ENCODE data around the gene AGR2. TPM values are rescaled to one million over a fixed set of nuclear protein-coding genes. Genes with fewer than 3 reads are reported as not detected.

AGR2 gene
- total RNA-seq, 2 experiments from 2014 or later, result not detected

DNA sequence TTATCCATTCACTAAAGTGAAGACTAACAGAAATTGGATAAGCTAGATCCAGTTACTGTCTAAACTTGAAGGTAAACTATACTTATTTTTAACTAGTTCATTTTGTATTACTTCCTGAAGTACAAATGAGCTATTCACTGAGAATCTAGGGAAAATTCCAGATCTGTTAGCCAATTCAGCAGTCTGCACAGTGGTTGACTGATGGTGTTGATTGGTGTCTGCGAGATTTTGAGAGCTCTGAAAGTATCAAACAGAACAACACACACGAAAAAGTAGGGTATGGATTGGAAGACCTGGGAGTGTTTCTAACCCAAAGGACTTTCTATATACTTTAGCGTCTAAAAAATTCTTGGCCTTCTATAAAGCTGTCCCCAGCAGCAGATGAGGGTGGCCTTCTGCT lies 33.6 kb upstream of the AGR2 start:
- Histone ChIP-seq H3K36me3 (ENCODE audit: insufficient read depth, low read length) (no peaks in the 10 kb centered on the region), H3K27ac (ENCODE audit: low read depth in 1 of 2, low read length in 2 of 2) (no peak overlapping the region), H3K27me3 (ENCODE audit: control insufficient read depth in 1 of 2, insufficient read depth in 2 of 2, low read length in 2 of 2) (no peaks in the 10 kb centered on the region), H3K9me3 (ENCODE audit: control insufficient read depth in 1 of 2, insufficient read depth in 1 of 2, low read length in 2 of 2) (no peaks in the 10 kb centered on the region), H3K4me1 (ENCODE audit: insufficient read depth, low read length) (no peaks in the 10 kb centered on the region), H3K4me3 (ENCODE audit: low read length) (no peak overlapping the region)
- no peaks in the 10 kb centered on the region for H3K9me3 Mint-ChIP-seq
- H3K27me3 Mint-ChIP-seq, result no peaks in the 10 kb centered on the region
- ChIA-PET CTCF (no interaction called here), POLR2A (no interaction called here)
- ATAC-seq (ENCODE audit: poor library complexity) (no peak), DNase-seq (no peak)
- H3K4me1 Mint-ChIP-seq (ENCODE audit: low read depth), result no peaks in the 10 kb centered on the region
- no peak for TF ChIP-seq CTCF (IDR thresholded peaks at IDR 0.05)
- no peaks in the 10 kb centered on the region for H3K36me3 Mint-ChIP-seq (ENCODE audit: low read depth)
- intact Hi-C loops (cut with DNase I, micrococcal nuclease), result no loop called here
- no peak overlapping the region for H3K4me3 Mint-ChIP-seq
- no peak overlapping the region for H3K27ac Mint-ChIP-seq

DNA sequence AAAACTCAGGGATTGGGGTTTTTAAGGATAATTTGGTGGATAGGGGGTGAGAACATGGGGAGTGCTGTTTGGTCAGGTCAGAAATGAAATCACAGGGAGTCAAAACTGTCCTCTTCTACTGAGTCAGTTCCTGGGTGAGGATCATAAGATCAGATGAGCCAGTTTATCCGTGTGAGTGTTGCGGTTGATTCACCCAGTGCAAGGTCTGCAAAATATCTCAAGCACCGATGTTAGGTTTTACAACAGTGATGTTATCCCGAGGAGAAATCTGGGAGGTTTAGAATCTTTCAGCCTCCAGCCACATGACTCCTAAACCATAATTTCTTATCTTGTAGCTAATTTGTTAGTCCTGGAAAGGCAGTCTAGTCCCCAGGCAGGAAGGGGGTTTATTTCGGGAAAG lies 31.7 kb upstream of the AGR2 start:
- Mint-ChIP-seq H3K9me3 (no peaks in the 10 kb centered on the region), H3K4me3 (no peak overlapping the region), H3K36me3 (ENCODE audit: low read depth) (no peaks in the 10 kb centered on the region), H3K27me3 (no peaks in the 10 kb centered on the region), H3K4me1 (ENCODE audit: low read depth) (no peaks in the 10 kb centered on the region), H3K27ac (no peak overlapping the region)
- DNase-seq, result no peak
- no peak for ATAC-seq (ENCODE audit: poor library complexity)
- H3K4me3 ChIP-seq (ENCODE audit: low read length), result no peak overlapping the region
- H3K4me1 ChIP-seq (ENCODE audit: insufficient read depth, low read length), result no peaks in the 10 kb centered on the region
- ChIA-PET CTCF (no interaction called here), POLR2A (no interaction called here)
- H3K27me3 ChIP-seq (ENCODE audit: control insufficient read depth in 1 of 2, insufficient read depth in 2 of 2, low read length in 2 of 2), result no peaks in the 10 kb centered on the region
- H3K9me3 ChIP-seq (ENCODE audit: control insufficient read depth in 1 of 2, insufficient read depth in 1 of 2, low read length in 2 of 2), result no peaks in the 10 kb centered on the region
- H3K27ac ChIP-seq (ENCODE audit: low read depth in 1 of 2, low read length in 2 of 2), result no peak overlapping the region
- no peaks in the 10 kb centered on the region for H3K36me3 ChIP-seq (ENCODE audit: insufficient read depth, low read length)
- intact Hi-C loops (cut with DNase I, micrococcal nuclease), result no loop called here
- TF ChIP-seq CTCF (IDR thresholded peaks at IDR 0.05), result no peak

- no peaks in the 10 kb centered on the region for H3K9me3 ChIP-seq (ENCODE audit: control insufficient read depth in 1 of 2, insufficient read depth in 1 of 2, low read length in 2 of 2)
- H3K4me3 ChIP-seq (ENCODE audit: low read length), result no peak overlapping the region
- ATAC-seq (ENCODE audit: poor library complexity) (no peak), DNase-seq (no peak)
- ChIA-PET POLR2A (no interaction called here), CTCF (no interaction called here)
- no peaks in the 10 kb centered on the region for H3K4me1 ChIP-seq (ENCODE audit: insufficient read depth, low read length)
- H3K27me3 ChIP-seq (ENCODE audit: control insufficient read depth in 1 of 2, insufficient read depth in 2 of 2, low read length in 2 of 2), result no peaks in the 10 kb centered on the region
- no peaks in the 10 kb centered on the region for H3K4me1 Mint-ChIP-seq (ENCODE audit: low read depth)
- TF ChIP-seq CTCF (IDR thresholded peaks at IDR 0.05), result no peak
- intact Hi-C loops (cut with DNase I, micrococcal nuclease), result no loop called here
- H3K27me3 Mint-ChIP-seq, result no peaks in the 10 kb centered on the region
- H3K4me3 Mint-ChIP-seq, result no peak overlapping the region
- H3K27ac ChIP-seq (ENCODE audit: low read depth in 1 of 2, low read length in 2 of 2), result no peak overlapping the region
- peaks cover 4% of the 10 kb centered on the region for H3K9me3 Mint-ChIP-seq
- no peaks in the 10 kb centered on the region for H3K36me3 ChIP-seq (ENCODE audit: insufficient read depth, low read length)
- H3K27ac Mint-ChIP-seq, result no peak overlapping the region
- H3K36me3 Mint-ChIP-seq (ENCODE audit: low read depth), result no peaks in the 10 kb centered on the region
These were observed 28.6 kb upstream of the AGR2 start for GRCh38 chr7:16833373-16833772.

Measured in CD4-positive, alpha-beta T cell (primary cell).